KMS-11 (cell line): Measurements from ENCODE around the gene MYOT.

Experiments used
- H2AFZ ChIP-seq: fragments of 200-600 bp; sonication (generic); 2 replicates; pipeline ENCODE4 v1.6.1; 2016; ENCODE audit warnings: antibody characterized with exemption, mixed run types, low read depth
- H3K27ac ChIP-seq: fragments of 200-600 bp; sonication (generic); 2 replicates; pipeline ENCODE4 v1.6.1; 2016; ENCODE audit warnings: mild to moderate bottlenecking, mixed run types
- H3K27me3 ChIP-seq: fragments of 200-600 bp; sonication (generic); 2 replicates; pipeline ENCODE4 v1.6.1; 2017; ENCODE audit warnings: mild to moderate bottlenecking, low read depth, mixed run types, moderate library complexity; ENCODE audit not compliant: insufficient read depth
- H3K36me3 ChIP-seq: fragments of 200-600 bp; sonication (generic); 2 replicates; pipeline ENCODE4 v1.6.1; 2017; ENCODE audit warnings: mild to moderate bottlenecking, mixed run types; ENCODE audit not compliant: insufficient read depth
- H3K4me1 ChIP-seq: fragments of 200-600 bp; sonication (generic); 2 replicates; pipeline ENCODE4 v1.6.1; 2016; ENCODE audit warnings: mild to moderate bottlenecking, low read depth, mixed run types; ENCODE audit not compliant: poor library complexity, severe bottlenecking
- H3K4me2 ChIP-seq: fragments of 200-600 bp; sonication (generic); 2 replicates; pipeline ENCODE4 v1.7.0; 2016; ENCODE audit warnings: mild to moderate bottlenecking, mixed run types
- H3K4me3 ChIP-seq: fragments of 200-600 bp; sonication (generic); IDR thresholded peaks from 2 replicates; pipeline ENCODE4 v1.6.1; 2017; ENCODE audit warnings: low read depth, low read length, mixed read lengths; ENCODE audit not compliant: insufficient read depth
- H3K79me2 ChIP-seq: fragments of 200-600 bp; sonication (generic); 2 replicates; pipeline ENCODE4 v1.6.1; 2016; ENCODE audit warnings: low read depth, mixed run types; ENCODE audit not compliant: insufficient read depth
- H3K9ac ChIP-seq: fragments of 200-600 bp; sonication (generic); 2 replicates; pipeline ENCODE4 v1.6.1; 2016; ENCODE audit warnings: mild to moderate bottlenecking, mixed run types
- H4K20me1 ChIP-seq: fragments of 200-600 bp; sonication (generic); 2 replicates; pipeline ENCODE4 v1.6.1; 2016; ENCODE audit warnings: mild to moderate bottlenecking, mixed run types; ENCODE audit not compliant: insufficient read depth
- TF ChIP-seq, protein P1 (sequence below): fragments of 200-600 bp; sonication (generic); conservative IDR thresholded peaks from 2 replicates; pipeline ENCODE4 v1.6.1; 2017; ENCODE audit warnings: low read depth, mild to moderate bottlenecking, antibody characterized with exemption, low read length, moderate library complexity, mixed read lengths

The MYOT gene

DNA sequence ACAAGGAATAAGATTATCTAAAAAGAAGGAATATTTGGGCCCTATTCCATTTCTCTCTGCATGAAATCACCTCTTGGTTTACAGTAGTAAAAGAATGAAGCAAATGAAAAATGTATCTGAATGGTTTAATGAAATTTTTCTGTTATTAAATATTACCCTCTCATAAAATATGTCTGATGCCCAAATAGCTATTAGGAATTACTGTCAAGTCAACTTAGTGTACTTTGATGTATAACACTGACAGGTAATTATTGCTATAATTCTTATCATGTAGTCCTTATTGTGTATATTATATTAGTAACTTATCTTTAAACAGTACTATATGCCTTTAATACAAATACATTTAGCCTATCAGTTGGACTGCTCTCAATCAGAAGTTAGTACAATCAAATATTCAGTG is 8.4 kb downstream of the MYOT start:
- Histone ChIP-seq H3K4me3 (no peak overlapping the region), H2AFZ (no peak overlapping the region), H3K4me2 (no peak overlapping the region), H3K36me3 (no peaks in the 10 kb centered on the region), H3K4me1 (no peaks in the 10 kb centered on the region), H3K27me3 (no peaks in the 10 kb centered on the region), H3K79me2 (no peaks in the 10 kb centered on the region), H3K9ac (no peak overlapping the region), H3K27ac (no peak overlapping the region), H4K20me1 (no peaks in the 10 kb centered on the region)
- TF ChIP-seq, protein P1, sequence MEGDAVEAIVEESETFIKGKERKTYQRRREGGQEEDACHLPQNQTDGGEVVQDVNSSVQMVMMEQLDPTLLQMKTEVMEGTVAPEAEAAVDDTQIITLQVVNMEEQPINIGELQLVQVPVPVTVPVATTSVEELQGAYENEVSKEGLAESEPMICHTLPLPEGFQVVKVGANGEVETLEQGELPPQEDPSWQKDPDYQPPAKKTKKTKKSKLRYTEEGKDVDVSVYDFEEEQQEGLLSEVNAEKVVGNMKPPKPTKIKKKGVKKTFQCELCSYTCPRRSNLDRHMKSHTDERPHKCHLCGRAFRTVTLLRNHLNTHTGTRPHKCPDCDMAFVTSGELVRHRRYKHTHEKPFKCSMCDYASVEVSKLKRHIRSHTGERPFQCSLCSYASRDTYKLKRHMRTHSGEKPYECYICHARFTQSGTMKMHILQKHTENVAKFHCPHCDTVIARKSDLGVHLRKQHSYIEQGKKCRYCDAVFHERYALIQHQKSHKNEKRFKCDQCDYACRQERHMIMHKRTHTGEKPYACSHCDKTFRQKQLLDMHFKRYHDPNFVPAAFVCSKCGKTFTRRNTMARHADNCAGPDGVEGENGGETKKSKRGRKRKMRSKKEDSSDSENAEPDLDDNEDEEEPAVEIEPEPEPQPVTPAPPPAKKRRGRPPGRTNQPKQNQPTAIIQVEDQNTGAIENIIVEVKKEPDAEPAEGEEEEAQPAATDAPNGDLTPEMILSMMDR: no peak

DNA sequence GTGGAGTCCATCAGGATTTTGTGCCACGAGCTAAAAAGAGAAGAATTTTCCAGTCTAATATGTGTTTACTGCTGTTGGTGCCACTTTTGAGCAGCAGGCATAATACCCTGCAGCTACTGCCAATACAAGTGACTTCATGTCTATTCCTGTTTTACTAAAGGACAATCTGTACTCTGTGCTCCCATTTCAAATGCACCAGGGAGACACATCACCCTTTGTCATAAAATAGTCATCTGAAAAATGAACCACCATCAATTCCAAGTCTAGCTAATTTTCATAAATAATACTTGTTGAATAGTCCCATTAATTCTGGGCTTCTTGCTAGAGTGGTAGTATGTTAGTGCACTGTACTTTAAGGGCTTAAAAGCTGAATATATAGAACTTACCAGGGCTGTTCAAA is 12.7 kb downstream of the MYOT start:
- Histone ChIP-seq H4K20me1 (no peaks in the 10 kb centered on the region), H3K27ac (no peak overlapping the region), H3K4me3 (no peak overlapping the region), H3K4me2 (no peak overlapping the region), H3K4me1 (no peaks in the 10 kb centered on the region), H3K36me3 (no peaks in the 10 kb centered on the region), H3K79me2 (no peaks in the 10 kb centered on the region), H3K27me3 (no peaks in the 10 kb centered on the region), H3K9ac (no peak overlapping the region), H2AFZ (no peak overlapping the region)
- TF ChIP-seq, protein P1: no peak

DNA sequence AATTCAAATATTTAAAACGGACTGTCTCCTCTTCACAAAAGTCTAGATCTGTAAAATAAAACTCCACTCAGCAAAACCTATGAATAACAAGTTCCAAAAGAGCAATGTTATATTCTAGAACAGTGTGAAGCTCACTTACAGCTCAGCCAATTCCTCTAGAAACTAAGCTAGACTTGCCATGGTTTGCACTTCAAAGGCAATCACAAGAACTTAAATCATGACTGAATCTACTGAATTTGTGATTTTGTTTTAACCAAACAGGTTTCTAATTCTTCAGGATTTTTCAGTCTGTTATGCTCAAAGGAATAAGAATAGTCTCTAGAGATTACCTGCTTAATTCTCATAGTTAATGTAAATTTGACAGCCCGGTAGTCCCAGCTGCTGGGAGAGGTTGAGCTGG is 20.2 kb downstream of the MYOT start:
- H3K79me2 ChIP-seq: no peaks in the 10 kb centered on the region
- TF ChIP-seq, protein P1: no peak
- no peaks in the 10 kb centered on the region for H3K36me3 ChIP-seq
- no peaks in the 10 kb centered on the region for H3K27me3 ChIP-seq
- no peak overlapping the region for H3K4me3 ChIP-seq
- peak overlapping the region; percentile 58; the same call in 1 of the 2 replicates for H3K9ac ChIP-seq
- peak overlapping the region; percentile 45; the same call in 1 of the 2 replicates for H2AFZ ChIP-seq
- H4K20me1 ChIP-seq: no peaks in the 10 kb centered on the region
- H3K27ac ChIP-seq: peak overlapping the region; percentile 56; the same call in 1 of the 2 replicates
- peak overlapping the region; percentile 29; the same call in 1 of the 2 replicates for H3K4me2 ChIP-seq
- no peaks in the 10 kb centered on the region for H3K4me1 ChIP-seq

DNA sequence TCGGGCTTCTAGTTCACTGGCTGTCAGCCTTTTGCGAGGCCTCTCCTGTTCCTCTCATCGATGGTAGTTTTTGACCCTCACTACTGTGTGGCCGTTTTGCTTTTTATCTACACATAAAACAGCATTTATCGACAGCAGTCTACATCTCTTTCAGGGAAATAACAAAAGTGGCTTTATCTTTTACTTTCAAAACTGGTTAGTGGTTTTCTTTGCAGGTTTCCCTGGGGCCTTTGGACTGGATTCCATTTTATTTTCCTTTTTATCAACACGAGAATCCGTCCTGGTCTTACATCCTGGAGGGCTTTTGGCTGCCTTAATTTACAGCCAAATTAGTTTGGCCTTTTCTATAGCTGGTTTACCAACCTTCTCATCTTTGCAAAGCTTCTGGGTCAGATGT is 20.8 kb downstream of the MYOT start:
- Histone ChIP-seq H2AFZ (peak overlapping the region; percentile 45; the same call in 1 of the 2 replicates), H4K20me1 (no peaks in the 10 kb centered on the region), H3K9ac (peak overlapping the region; percentile 58; the same call in 1 of the 2 replicates)

More for the DNA sequence above, 20.8 kb downstream of the MYOT start:
- no peaks in the 10 kb centered on the region for H3K79me2 ChIP-seq
- TF ChIP-seq, protein P1: no peak
- peak overlapping the region; percentile 56 for H3K27ac ChIP-seq
- H3K4me2 ChIP-seq: peak overlapping the region; percentile 44; the same call in 1 of the 2 replicates
- no peaks in the 10 kb centered on the region for H3K27me3 ChIP-seq
- no peaks in the 10 kb centered on the region for H3K4me1 ChIP-seq
- no peak overlapping the region for H3K4me3 ChIP-seq
- H3K36me3 ChIP-seq: no peaks in the 10 kb centered on the region
